H1 (cell line): Measurements from ENCODE around the gene RASD1. TPM values are rescaled to one million over a fixed set of nuclear protein-coding genes. Genes with fewer than 3 reads are reported as not detected.

Experiments
- RNF2 ChIP-seq: fragments of 200-900, 300-1000 bp; sonication (generic); IDR thresholded peaks from 2 replicates; pipeline ENCODE4 v1.7.1; 2016; ENCODE audit warnings: borderline replicate concordance, low read depth, mild to moderate bottlenecking, antibody characterized with exemption, low read length; ENCODE audit not compliant: poor library complexity, severe bottlenecking; ENCODE audit errors: missing control alignments
- RXRA ChIP-seq: IDR thresholded peaks from 2 replicates; pipeline ENCODE4 v1.6.1; 2011; ENCODE audit warnings: low read depth, mild to moderate bottlenecking, low read length, moderate library complexity; ENCODE audit not compliant: insufficient read depth
- SP4 ChIP-seq: IDR thresholded peaks from 2 replicates; pipeline ENCODE4 v1.6.1; 2012; ENCODE audit warnings: low read length, inconsistent platforms
- TAF1 ChIP-seq: IDR thresholded peaks from 2 replicates; pipeline ENCODE4 v1.6.1; 2011; ENCODE audit warnings: mild to moderate bottlenecking, low read depth, low read length
- polyA plus RNA-seq, 7 experiments: library from polyadenylated mRNA; depleted of rRNA in 3 of 7; stranded (reverse) in 5 of 7; unstranded in 2 of 7; fragments of >200 nt in 5 of 7; fragments of 200-250 nt in 2 of 7; gene quantifications; 1 replicate in 5 of 7; 2 replicates in 1 of 7; 4 replicates in 1 of 7; pipeline versions ENCODE4 v1.2.1 to v1.2.3, GENCODE V29; 2011 to 2013; ENCODE audit warnings: missing spikeins in 2 of 7, mixed read lengths in 2 of 7
- total RNA-seq: library from RNA; stranded (reverse); fragmentation: NEBNext Ultra II Directional; extraction: Animal tissue kit (Norgen Biotek cat#: 25700); gene quantifications from 2 replicates; pipeline ENCODE4 v1.2.1, GENCODE V29; 2021
- TF ChIP-seq, protein P1 (sequence below): IDR thresholded peaks from 2 replicates; pipeline ENCODE4 v1.6.1; 2011; ENCODE audit warnings: low read depth, mild to moderate bottlenecking, low read length; ENCODE audit not compliant: insufficient read depth

The RASD1 gene
- total and polyA plus RNA-seq, 2 of the 8 experiments (the other 6 are each of a cell fraction or from before 2014, with no cell fraction given) = 2.3 to 2.6 TPM

- TF ChIP-seq, protein P1, sequence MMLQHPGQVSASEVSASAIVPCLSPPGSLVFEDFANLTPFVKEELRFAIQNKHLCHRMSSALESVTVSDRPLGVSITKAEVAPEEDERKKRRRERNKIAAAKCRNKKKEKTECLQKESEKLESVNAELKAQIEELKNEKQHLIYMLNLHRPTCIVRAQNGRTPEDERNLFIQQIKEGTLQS = no peak
- TF ChIP-seq RNF2 (no peak), SP4 (no peak), TAF1 (no peak), RXRA (no peak)
Observed at GRCh38 chr17:17505610-17506171, 9.5 kb upstream of the RASD1 start (continued).
